DND-41 (cell line): ENCODE data around the gene BZW2.

Source experiments
- ATAC-seq: fragments of 200-7000 bp; cut with Tn5 transposase; 3 replicates; pipeline ENCODE4 v1.9.1; 2021; ENCODE audit warnings: low read depth; ENCODE audit not compliant: insufficient read depth
- DNase-seq: peaks from one replicate; pipeline ENCODE4 v3.0.0-alpha.2; 2020
- H2AFZ ChIP-seq: 2 replicates; pipeline ENCODE4 v1.6.0; 2012; ENCODE audit warnings: low read depth, low read length
- H3K27ac ChIP-seq: 2 replicates; pipeline ENCODE4 v1.5.1; 2012; ENCODE audit warnings: low read length, inconsistent platforms
- H3K27me3 ChIP-seq: fragments of 200-600 bp; sonication (generic); 2 replicates; pipeline ENCODE4 v1.6.0; 2012; ENCODE audit warnings: low read length, mild to moderate bottlenecking, inconsistent platforms; ENCODE audit not compliant: insufficient read depth, poor library complexity
- H3K36me3 ChIP-seq: 2 replicates; pipeline ENCODE4 v1.5.1; 2012; ENCODE audit warnings: low read length, inconsistent platforms; ENCODE audit not compliant: insufficient read depth
- H3K4me1 ChIP-seq: 2 replicates; pipeline ENCODE4 v1.5.1; 2012; ENCODE audit warnings: mild to moderate bottlenecking, low read length; ENCODE audit not compliant: insufficient read depth
- H3K4me2 ChIP-seq: 2 replicates; pipeline ENCODE4 v1.6.0; 2012; ENCODE audit warnings: mild to moderate bottlenecking, moderate library complexity, low read length, inconsistent platforms; ENCODE audit not compliant: insufficient read depth
- H3K4me3 ChIP-seq, 2 experiments: fragments of 200-600 bp in 1 of 2; shearing (Covaris generic) in 1 of 2; 2 replicates each; pipeline ENCODE4 v1.5.1; 2012 to 2016; ENCODE audit warnings: inconsistent platforms in 2 of 2, low read length in 2 of 2, mild to moderate bottlenecking in 2 of 2, low read depth in 1 of 2, moderate library complexity in 1 of 2
- H3K79me2 ChIP-seq: 2 replicates; pipeline ENCODE4 v1.6.0; 2012; ENCODE audit warnings: low read length, inconsistent platforms; ENCODE audit not compliant: insufficient read depth
- H3K9ac ChIP-seq: 2 replicates; pipeline ENCODE4 v1.6.0; 2012; ENCODE audit warnings: low read depth, mild to moderate bottlenecking, inconsistent platforms, low read length, moderate library complexity
- H3K9me3 ChIP-seq: 2 replicates; pipeline ENCODE4 v1.5.1; 2012; ENCODE audit warnings: low read length, moderate library complexity, mild to moderate bottlenecking, inconsistent platforms; ENCODE audit not compliant: insufficient read depth, severe bottlenecking
- H4K20me1 ChIP-seq: 2 replicates; pipeline ENCODE4 v1.6.0; 2012; ENCODE audit warnings: low read length; ENCODE audit not compliant: insufficient read depth
- EZH2 ChIP-seq: IDR thresholded peaks from 3 replicates; pipeline ENCODE4 v1.6.1; 2012; ENCODE audit warnings: borderline replicate concordance, low read depth, mild to moderate bottlenecking, moderate library complexity, low read length, inconsistent platforms; ENCODE audit not compliant: severe bottlenecking
- TF ChIP-seq, protein P1 (sequence below): IDR thresholded peaks from 2 replicates; pipeline ENCODE4 v1.5.1; 2012; ENCODE audit warnings: borderline replicate concordance, low read length, moderate library complexity, mild to moderate bottlenecking; ENCODE audit not compliant: poor library complexity, severe bottlenecking; ENCODE audit errors: extremely low read depth

Gene BZW2

DNA sequence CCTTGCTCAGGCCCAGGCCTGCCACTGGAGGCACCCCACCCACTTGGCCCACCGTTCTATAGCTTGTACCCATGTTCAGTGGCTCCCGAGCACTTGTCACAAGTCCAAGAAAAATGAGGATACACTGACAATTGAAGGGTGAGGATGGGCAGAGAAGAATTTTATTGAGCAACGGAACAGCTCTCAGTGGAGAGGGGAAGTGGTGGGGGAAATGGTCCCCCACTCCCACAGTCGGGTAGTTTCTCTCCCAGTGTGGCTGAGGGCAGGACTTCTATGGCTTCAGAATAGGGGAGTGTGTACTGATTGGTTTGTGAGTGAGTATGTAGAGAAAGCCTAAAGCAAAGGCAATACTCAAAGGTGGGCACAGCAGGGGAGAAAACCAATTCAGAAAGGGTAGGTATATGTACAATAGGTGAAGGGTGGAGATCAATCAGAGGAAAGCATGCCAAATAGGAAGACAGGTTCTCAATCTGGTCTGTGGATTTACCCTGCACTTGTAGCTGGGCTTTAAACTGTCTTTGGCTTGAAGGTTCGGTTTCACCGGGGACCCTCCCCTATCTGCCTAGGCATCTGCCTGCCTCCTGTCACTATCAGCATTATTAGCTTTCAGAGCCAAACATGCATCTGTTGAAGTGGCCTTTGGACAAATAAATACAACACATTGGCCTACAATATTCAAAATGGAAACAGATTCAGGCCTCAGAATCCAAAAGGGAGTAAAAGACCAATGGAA lies 98.7 kb downstream of the BZW2 start:
- no peak overlapping the region for H3K27ac ChIP-seq
- TF ChIP-seq, protein P1, sequence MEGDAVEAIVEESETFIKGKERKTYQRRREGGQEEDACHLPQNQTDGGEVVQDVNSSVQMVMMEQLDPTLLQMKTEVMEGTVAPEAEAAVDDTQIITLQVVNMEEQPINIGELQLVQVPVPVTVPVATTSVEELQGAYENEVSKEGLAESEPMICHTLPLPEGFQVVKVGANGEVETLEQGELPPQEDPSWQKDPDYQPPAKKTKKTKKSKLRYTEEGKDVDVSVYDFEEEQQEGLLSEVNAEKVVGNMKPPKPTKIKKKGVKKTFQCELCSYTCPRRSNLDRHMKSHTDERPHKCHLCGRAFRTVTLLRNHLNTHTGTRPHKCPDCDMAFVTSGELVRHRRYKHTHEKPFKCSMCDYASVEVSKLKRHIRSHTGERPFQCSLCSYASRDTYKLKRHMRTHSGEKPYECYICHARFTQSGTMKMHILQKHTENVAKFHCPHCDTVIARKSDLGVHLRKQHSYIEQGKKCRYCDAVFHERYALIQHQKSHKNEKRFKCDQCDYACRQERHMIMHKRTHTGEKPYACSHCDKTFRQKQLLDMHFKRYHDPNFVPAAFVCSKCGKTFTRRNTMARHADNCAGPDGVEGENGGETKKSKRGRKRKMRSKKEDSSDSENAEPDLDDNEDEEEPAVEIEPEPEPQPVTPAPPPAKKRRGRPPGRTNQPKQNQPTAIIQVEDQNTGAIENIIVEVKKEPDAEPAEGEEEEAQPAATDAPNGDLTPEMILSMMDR, result no peak
- TF ChIP-seq EZH2, result no peak
- no peaks in the 10 kb centered on the region for H3K79me2 ChIP-seq
- no peak for DNase-seq
- H3K36me3 ChIP-seq, result no peaks in the 10 kb centered on the region
- no peak overlapping the region for H3K4me2 ChIP-seq
- H4K20me1 ChIP-seq, result no peaks in the 10 kb centered on the region
- H3K27me3 ChIP-seq, result no peaks in the 10 kb centered on the region
- no peak overlapping the region for H3K4me3 ChIP-seq
- no peaks in the 10 kb centered on the region for H3K4me1 ChIP-seq
- no peak overlapping the region for H3K9ac ChIP-seq
- ATAC-seq, result no peak
- no peaks in the 10 kb centered on the region for H3K9me3 ChIP-seq
- no peak overlapping the region for H2AFZ ChIP-seq

DNA sequence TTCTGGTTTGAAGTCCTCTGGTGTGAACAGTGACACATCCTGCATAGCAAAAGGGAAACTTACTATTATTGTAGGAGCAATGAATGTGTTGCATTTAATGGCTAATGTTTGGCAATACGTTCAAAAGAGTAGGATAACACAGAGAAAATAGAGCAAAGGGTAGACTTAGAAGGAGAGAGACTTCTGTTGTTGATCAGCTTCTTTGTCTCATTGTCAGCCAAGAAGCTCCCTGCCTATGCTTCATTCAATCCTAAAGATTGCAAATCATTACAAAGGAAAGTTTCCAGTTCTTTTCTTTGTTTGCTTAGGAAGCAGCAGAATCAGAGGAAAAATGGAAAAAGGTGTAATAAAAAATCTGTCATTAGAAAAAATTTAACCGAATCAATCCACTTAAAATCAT lies 99.7 kb downstream of the BZW2 start:
- no peaks in the 10 kb centered on the region for H3K36me3 ChIP-seq
- H3K4me3 ChIP-seq, result no peak overlapping the region
- no peaks in the 10 kb centered on the region for H3K27me3 ChIP-seq
- no peaks in the 10 kb centered on the region for H3K4me1 ChIP-seq
- H3K4me2 ChIP-seq, result no peak overlapping the region
- TF ChIP-seq, protein P1, result no peak
- TF ChIP-seq EZH2, result no peak
- no peak overlapping the region for H3K9ac ChIP-seq
- H3K9me3 ChIP-seq, result no peaks in the 10 kb centered on the region
- H3K27ac ChIP-seq, result no peak overlapping the region
- H3K79me2 ChIP-seq, result no peaks in the 10 kb centered on the region
- no peaks in the 10 kb centered on the region for H4K20me1 ChIP-seq
- DNase-seq (no peak), ATAC-seq (no peak)
- H2AFZ ChIP-seq, result no peak overlapping the region

DNA sequence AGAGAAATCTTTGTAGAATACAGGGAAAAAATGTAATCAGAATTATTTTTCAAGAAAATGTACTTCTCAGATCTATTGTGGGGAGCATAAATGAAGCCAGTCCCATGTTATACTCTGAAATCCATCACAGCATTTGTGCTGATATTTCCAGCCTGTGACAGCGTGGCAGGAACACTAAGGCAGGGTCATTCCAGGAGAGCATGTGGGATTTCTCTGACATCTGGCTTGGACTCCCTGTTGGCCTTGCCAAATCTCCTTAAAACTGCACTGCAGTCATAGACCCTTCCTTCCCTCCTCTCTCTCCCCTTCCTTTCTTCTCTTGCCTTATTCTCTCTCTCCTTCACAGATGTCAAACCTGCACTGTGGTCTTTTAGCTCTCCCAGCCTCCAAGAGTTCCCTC lies 101.1 kb downstream of the BZW2 start:
- Histone ChIP-seq H3K9me3 (no peaks in the 10 kb centered on the region), H3K9ac (no peak overlapping the region), H3K36me3 (no peaks in the 10 kb centered on the region), H3K79me2 (no peaks in the 10 kb centered on the region), H4K20me1 (no peaks in the 10 kb centered on the region), H3K27ac (no peak overlapping the region), H2AFZ (no peak overlapping the region), H3K4me3 (no peak overlapping the region), H3K4me2 (no peak overlapping the region), H3K27me3 (no peaks in the 10 kb centered on the region), H3K4me1 (no peaks in the 10 kb centered on the region)
- TF ChIP-seq, protein P1, result no peak
- TF ChIP-seq EZH2, result no peak
- ATAC-seq (no peak), DNase-seq (no peak)
